NT2/D1 (cell line): ENCODE measurements around the gene NRGN.

Source experiments
- SUZ12 ChIP-seq: IDR thresholded peaks from 2 replicates; pipeline ENCODE4 v1.6.1; 2011; ENCODE audit not compliant: insufficient read length, insufficient read depth; ENCODE audit errors: extremely low read depth
- ZNF274 ChIP-seq: IDR thresholded peaks from 2 replicates; pipeline ENCODE4 v1.6.1; 2011; ENCODE audit warnings: mild to moderate bottlenecking, low read depth, low read length

GRCh38 chr11:124748100-124748418 is 8.3 kb downstream of the NRGN start:
- TF ChIP-seq ZNF274 = no peak
- TF ChIP-seq SUZ12 = no peak
